Ishikawa (cell line): ENCODE data around the gene SMIM38.

Experiments used
- CEBPB ChIP-seq: IDR thresholded peaks from 2 replicates; pipeline ENCODE4 v1.6.1; 2012
- CREB1 ChIP-seq: IDR thresholded peaks from 2 replicates; pipeline ENCODE4 v1.6.1; 2012; ENCODE audit warnings: low read depth
- EGR1 ChIP-seq: IDR thresholded peaks from 2 replicates; pipeline ENCODE4 v1.6.1; 2012
- EP300 ChIP-seq: IDR thresholded peaks from 2 replicates; pipeline ENCODE4 v1.6.1; 2012; ENCODE audit warnings: borderline replicate concordance
- FOXM1 ChIP-seq: IDR thresholded peaks from 2 replicates; pipeline ENCODE4 v1.6.1; 2012; ENCODE audit warnings: low read depth, borderline replicate concordance
- NFIC ChIP-seq: IDR thresholded peaks from 2 replicates; pipeline ENCODE4 v1.6.1; 2012
- RAD21 ChIP-seq: IDR thresholded peaks from 2 replicates; pipeline ENCODE4 v1.6.1; 2012; ENCODE audit warnings: low read depth
- TAF1 ChIP-seq: IDR thresholded peaks from 2 replicates; pipeline ENCODE4 v1.6.1; 2012; ENCODE audit warnings: low read depth, mild to moderate bottlenecking
- TCF12 ChIP-seq: IDR thresholded peaks from 2 replicates; pipeline ENCODE4 v1.6.1; 2012; ENCODE audit warnings: low read depth
- TEAD4 ChIP-seq: IDR thresholded peaks from 2 replicates; pipeline ENCODE4 v1.6.1; 2012
- YY1 ChIP-seq: IDR thresholded peaks from 2 replicates; pipeline ENCODE4 v1.6.1; 2012; ENCODE audit warnings: low read depth
- ZBTB7A ChIP-seq: IDR thresholded peaks from 2 replicates; pipeline ENCODE4 v1.6.1; 2012; ENCODE audit warnings: low read depth
- TF ChIP-seq, protein P1 (sequence below): IDR thresholded peaks from 2 replicates; pipeline ENCODE4 v1.6.1; 2012; ENCODE audit warnings: low read depth, mild to moderate bottlenecking
- TF ChIP-seq, protein P2 (sequence below): IDR thresholded peaks from 2 replicates; pipeline ENCODE4 v1.6.1; 2012
- TF ChIP-seq, protein P3 (sequence below): IDR thresholded peaks from 2 replicates; pipeline ENCODE4 v1.6.1; 2012

The SMIM38 gene

DNA sequence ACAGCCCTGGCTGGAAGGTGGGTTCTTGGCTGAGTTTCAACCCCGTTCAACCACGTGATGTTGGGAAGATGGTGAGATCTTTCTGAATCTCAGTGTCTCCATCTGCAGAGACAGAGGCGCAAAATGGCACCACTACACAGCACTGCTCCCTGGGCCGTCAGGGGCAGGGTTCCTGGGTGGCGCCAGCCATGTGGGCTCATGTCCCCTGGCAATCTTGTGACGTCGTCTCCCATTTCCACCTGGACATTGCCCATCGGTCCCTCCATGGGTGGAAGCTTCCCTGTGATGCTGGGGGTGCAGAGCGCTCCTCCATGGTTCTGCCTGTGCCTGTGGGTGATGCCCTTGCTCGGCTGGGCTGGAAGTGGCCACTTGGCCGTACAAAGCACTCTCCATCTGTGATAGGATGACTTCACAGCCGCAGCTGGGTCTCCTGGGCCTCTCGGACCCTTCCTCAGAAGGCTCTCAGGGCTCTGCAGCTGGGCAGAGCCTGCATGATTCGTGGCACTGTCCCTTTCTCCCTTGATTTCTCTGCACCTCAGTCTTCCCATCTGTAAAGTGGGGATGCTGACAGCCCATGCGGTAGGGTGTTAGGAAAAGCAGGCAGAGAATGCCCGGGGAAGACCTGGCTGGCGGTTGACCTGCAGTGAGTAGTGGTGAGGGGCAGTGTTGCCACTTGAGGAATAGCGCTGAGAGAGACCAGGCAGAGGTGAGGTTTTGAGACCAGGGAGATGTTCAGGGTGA is 35.2 kb downstream of the SMIM38 start:
- TF ChIP-seq FOXM1 (no peak), YY1 (no peak), RAD21 (no peak), TEAD4 (no peak), CEBPB (no peak), ZBTB7A (no peak), EGR1 (no peak), EP300 (no peak), TCF12 (no peak), NFIC (no peak), TAF1 (no peak), CREB1 (no peak)
- TF ChIP-seq, protein P1, sequence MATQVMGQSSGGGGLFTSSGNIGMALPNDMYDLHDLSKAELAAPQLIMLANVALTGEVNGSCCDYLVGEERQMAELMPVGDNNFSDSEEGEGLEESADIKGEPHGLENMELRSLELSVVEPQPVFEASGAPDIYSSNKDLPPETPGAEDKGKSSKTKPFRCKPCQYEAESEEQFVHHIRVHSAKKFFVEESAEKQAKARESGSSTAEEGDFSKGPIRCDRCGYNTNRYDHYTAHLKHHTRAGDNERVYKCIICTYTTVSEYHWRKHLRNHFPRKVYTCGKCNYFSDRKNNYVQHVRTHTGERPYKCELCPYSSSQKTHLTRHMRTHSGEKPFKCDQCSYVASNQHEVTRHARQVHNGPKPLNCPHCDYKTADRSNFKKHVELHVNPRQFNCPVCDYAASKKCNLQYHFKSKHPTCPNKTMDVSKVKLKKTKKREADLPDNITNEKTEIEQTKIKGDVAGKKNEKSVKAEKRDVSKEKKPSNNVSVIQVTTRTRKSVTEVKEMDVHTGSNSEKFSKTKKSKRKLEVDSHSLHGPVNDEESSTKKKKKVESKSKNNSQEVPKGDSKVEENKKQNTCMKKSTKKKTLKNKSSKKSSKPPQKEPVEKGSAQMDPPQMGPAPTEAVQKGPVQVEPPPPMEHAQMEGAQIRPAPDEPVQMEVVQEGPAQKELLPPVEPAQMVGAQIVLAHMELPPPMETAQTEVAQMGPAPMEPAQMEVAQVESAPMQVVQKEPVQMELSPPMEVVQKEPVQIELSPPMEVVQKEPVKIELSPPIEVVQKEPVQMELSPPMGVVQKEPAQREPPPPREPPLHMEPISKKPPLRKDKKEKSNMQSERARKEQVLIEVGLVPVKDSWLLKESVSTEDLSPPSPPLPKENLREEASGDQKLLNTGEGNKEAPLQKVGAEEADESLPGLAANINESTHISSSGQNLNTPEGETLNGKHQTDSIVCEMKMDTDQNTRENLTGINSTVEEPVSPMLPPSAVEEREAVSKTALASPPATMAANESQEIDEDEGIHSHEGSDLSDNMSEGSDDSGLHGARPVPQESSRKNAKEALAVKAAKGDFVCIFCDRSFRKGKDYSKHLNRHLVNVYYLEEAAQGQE: no peak
- TF ChIP-seq, protein P2, sequence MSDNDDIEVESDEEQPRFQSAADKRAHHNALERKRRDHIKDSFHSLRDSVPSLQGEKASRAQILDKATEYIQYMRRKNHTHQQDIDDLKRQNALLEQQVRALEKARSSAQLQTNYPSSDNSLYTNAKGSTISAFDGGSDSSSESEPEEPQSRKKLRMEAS: no peak
- TF ChIP-seq, protein P3, sequence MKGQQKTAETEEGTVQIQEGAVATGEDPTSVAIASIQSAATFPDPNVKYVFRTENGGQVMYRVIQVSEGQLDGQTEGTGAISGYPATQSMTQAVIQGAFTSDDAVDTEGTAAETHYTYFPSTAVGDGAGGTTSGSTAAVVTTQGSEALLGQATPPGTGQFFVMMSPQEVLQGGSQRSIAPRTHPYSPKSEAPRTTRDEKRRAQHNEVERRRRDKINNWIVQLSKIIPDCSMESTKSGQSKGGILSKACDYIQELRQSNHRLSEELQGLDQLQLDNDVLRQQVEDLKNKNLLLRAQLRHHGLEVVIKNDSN: no peak

DNA sequence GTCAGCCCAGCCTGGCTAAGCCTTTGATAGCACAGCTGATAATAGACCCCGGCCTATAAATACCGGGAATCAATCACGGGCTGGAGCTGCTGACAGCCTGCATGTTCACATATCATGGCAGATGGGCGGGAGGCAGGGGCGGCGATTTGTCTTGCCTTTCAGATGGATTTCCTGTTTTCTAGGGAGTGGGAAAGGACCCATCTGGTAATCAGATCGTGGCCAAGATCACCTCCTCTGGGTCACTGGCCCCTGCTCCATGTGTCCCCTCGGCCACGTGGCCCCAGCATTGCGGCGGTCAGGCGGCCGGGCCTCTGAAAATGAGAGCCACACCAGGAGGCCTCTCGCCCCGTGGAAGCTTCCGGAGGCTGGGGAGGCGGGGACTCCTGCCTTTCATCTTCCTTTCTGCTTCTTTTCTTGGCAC is 36.6 kb downstream of the SMIM38 start:
- TF ChIP-seq EGR1 (no peak), EP300 (no peak), RAD21 (no peak), YY1 (no peak), ZBTB7A (no peak), CREB1 (no peak), TCF12 (no peak), NFIC (no peak), TAF1 (no peak), TEAD4 (no peak), FOXM1 (no peak), CEBPB (no peak)
- TF ChIP-seq, protein P2: no peak
- TF ChIP-seq, protein P1: no peak
- TF ChIP-seq, protein P3: no peak

DNA sequence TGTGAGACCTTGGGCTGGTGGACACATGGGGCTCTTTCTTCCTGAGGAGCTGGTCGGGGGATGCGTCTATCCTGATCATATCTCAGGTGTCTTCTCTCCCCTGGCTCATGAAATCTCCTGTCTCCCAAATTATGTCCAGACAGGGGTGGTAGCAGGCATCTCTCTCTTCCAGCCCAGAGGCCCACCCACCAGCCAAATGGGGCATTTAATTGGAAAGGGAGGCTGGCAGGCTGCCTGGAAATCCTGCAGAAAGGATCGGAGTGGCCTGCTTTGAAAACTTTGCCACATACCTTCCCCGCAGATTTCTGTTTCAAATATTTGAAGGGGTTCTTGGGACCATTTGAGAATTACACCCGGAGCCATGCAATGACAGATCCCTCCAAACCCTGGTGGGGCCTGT is 37.4 kb downstream of the SMIM38 start:
- TF ChIP-seq RAD21: no peak
- TF ChIP-seq EGR1: no peak
- TF ChIP-seq EP300: no peak
- no peak for TF ChIP-seq NFIC
- TF ChIP-seq CEBPB: no peak
- TF ChIP-seq TEAD4: no peak

DNA sequence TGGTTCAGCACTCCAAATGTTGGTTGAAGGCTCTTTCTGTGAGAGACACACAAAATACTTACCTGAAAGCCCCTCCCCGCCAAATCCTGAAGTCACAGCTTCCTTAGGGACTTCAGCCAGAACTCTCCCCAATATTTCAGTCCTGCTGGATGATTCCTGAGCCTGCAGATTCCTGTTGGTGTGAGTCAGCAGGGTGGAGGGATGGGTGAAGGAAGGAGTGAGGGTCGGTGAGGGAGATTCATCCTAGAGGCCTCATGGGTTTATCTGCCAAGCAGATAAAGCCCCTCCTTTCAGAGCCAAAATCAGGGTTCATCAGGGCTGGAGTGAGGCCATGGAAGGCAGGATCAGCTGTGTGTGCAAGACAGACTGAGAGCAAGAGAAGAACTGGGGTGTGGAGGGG is 37.9 kb downstream of the SMIM38 start:
- no peak for TF ChIP-seq CREB1
- TF ChIP-seq, protein P2: no peak
- TF ChIP-seq CEBPB: no peak
- no peak for TF ChIP-seq ZBTB7A
- TF ChIP-seq TAF1: no peak
- TF ChIP-seq, protein P3: no peak
- TF ChIP-seq FOXM1: no peak
- TF ChIP-seq TEAD4: no peak
- no peak for TF ChIP-seq YY1
- no peak for TF ChIP-seq TCF12
- TF ChIP-seq, protein P1: no peak
- no peak for TF ChIP-seq EGR1
- no peak for TF ChIP-seq NFIC
- no peak for TF ChIP-seq RAD21
- no peak for TF ChIP-seq EP300
